ENCODE data around the gene SIGLEC8. TPM values are rescaled to one million over a fixed set of nuclear protein-coding genes. Genes with fewer than 3 reads are reported as not detected.
A peak's percentile ranks its signal among the peaks of the same experiment; 100 is the strongest.

SIGLEC8 gene
- total RNA-seq, 1 donor from 2014 or later, result not detected

DNA sequence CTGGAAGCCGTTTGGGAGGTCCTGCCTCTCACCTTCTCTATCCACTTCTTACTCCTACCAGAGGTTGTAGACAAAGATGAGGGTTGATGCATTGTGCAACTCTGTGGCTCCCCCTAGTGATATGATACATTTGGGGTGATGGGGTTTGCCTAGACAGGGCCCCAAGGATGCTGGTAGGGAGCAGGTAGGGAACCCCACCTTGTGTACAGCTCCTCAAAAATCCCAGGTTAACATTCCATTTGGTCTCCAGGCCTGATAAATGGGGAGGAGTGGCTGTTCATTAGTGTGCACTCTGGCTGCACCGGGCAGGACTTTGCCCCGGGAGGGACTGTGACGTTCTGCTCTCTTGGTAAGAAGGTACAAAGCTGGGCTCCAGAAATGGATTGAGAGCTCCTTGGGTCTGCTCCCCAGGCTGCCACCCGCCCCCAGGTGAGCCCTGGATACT lies 19.2 kb downstream of the SIGLEC8 start:
- TF ChIP-seq EZH2phosphoT487 (IDR thresholded peaks at IDR 0.05), result no peak
- TF ChIP-seq, protein P1, sequence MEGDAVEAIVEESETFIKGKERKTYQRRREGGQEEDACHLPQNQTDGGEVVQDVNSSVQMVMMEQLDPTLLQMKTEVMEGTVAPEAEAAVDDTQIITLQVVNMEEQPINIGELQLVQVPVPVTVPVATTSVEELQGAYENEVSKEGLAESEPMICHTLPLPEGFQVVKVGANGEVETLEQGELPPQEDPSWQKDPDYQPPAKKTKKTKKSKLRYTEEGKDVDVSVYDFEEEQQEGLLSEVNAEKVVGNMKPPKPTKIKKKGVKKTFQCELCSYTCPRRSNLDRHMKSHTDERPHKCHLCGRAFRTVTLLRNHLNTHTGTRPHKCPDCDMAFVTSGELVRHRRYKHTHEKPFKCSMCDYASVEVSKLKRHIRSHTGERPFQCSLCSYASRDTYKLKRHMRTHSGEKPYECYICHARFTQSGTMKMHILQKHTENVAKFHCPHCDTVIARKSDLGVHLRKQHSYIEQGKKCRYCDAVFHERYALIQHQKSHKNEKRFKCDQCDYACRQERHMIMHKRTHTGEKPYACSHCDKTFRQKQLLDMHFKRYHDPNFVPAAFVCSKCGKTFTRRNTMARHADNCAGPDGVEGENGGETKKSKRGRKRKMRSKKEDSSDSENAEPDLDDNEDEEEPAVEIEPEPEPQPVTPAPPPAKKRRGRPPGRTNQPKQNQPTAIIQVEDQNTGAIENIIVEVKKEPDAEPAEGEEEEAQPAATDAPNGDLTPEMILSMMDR (IDR thresholded peaks at IDR 0.05), result peak; percentile 43
- DNase-seq (ENCODE audit: low spot score), result peak; percentile 26
- Histone ChIP-seq H3K27ac (no peak overlapping the region), H3K79me2 (ENCODE audit: low read depth) (no peaks in the 10 kb centered on the region), H3K4me1 (no peaks in the 10 kb centered on the region), H3K9me3 (ENCODE audit: low read depth) (no peaks in the 10 kb centered on the region), H3F3A (ENCODE audit: low read depth) (no peaks in the 10 kb centered on the region), H3K4me2 (no peak overlapping the region), H4K20me1 (ENCODE audit: low read depth) (no peaks in the 10 kb centered on the region), H3K4me3 (no peak overlapping the region), H2AFZ (replicated peaks) (no peak overlapping the region), H3K9ac (no peak overlapping the region), H3K27me3 (no peaks in the 10 kb centered on the region), H3K36me3 (no peaks in the 10 kb centered on the region)
- no peak overlapping the region for H3K4me3 Mint-ChIP-seq
- H3K4me1 Mint-ChIP-seq, result no peaks in the 10 kb centered on the region
- peaks cover 8% of the 10 kb centered on the region for H3K27me3 Mint-ChIP-seq (ENCODE audit: insufficient read depth, low read depth)
- H3K9me3 Mint-ChIP-seq, result peaks cover 2% of the 10 kb centered on the region
- no peaks in the 10 kb centered on the region for H3K36me3 Mint-ChIP-seq
- no peak overlapping the region for H3K27ac Mint-ChIP-seq

DNA sequence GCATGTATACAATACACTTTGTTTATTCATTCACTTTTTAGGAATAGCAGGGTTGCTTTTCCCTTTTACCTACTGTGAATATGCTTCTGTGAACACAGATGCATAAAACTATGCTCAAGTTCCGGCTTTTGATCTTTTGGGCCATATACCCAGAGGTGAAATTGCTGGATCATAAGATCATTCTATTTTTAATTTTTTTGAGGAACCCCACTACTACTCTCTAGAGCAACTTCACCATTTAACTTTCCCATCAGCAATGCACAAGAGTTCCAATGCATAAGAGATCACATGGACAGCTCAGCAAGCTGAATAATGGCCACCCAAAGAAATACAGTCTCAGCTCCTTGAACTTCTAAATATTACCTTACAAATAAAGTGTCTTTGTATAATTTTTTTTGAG lies 23.8 kb downstream of the SIGLEC8 start:
- Histone ChIP-seq H3K4me1 (no peaks in the 10 kb centered on the region), H2AFZ (replicated peaks) (no peak overlapping the region), H3K27ac (no peak overlapping the region), H3K4me3 (no peak overlapping the region), H3K4me2 (no peak overlapping the region), H3K9ac (no peak overlapping the region), H3K79me2 (ENCODE audit: low read depth) (no peaks in the 10 kb centered on the region), H4K20me1 (ENCODE audit: low read depth) (no peaks in the 10 kb centered on the region), H3F3A (ENCODE audit: low read depth) (no peaks in the 10 kb centered on the region), H3K9me3 (ENCODE audit: low read depth) (no peaks in the 10 kb centered on the region), H3K36me3 (no peaks in the 10 kb centered on the region), H3K27me3 (peaks cover 7% of the 10 kb centered on the region)
- Mint-ChIP-seq H3K27ac (no peak overlapping the region), H3K36me3 (no peaks in the 10 kb centered on the region), H3K4me3 (no peak overlapping the region), H3K9me3 (no peaks in the 10 kb centered on the region), H3K4me1 (no peaks in the 10 kb centered on the region), H3K27me3 (ENCODE audit: insufficient read depth, low read depth) (peaks cover 8% of the 10 kb centered on the region)
- no peak for DNase-seq (ENCODE audit: low spot score)
- TF ChIP-seq, protein P1 (IDR thresholded peaks at IDR 0.05), result no peak
- TF ChIP-seq EZH2phosphoT487 (IDR thresholded peaks at IDR 0.05), result no peak
- no peak for TF ChIP-seq EZH2 (IDR thresholded peaks at IDR 0.05)

DNA sequence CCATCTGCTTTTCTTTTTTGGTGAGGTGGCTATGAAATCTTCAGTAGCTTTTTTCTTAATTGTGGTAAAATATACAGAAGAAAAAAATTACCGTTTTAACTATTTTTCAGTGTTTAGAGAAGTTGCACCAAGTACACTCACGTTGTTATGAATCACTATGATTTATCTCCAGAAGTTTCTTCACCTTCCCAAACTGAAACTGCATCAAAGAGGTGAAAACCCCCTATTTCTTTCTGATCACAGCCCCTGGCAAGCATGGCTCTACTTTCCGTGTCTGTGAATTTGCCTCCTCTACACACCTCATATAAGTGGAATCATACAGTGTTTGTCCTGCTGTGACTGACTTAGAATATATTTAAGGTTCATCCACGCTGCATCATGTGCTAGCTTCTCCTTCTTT lies 25.2 kb downstream of the SIGLEC8 start:
- H3K27me3 Mint-ChIP-seq (ENCODE audit: insufficient read depth, low read depth), result peaks cover 4% of the 10 kb centered on the region
- H3K36me3 Mint-ChIP-seq, result no peaks in the 10 kb centered on the region
- H4K20me1 ChIP-seq (ENCODE audit: low read depth), result no peaks in the 10 kb centered on the region
- H3K27ac ChIP-seq, result no peak overlapping the region
- no peak for TF ChIP-seq EZH2 (IDR thresholded peaks at IDR 0.05)
- TF ChIP-seq, protein P1 (IDR thresholded peaks at IDR 0.05), result no peak
- TF ChIP-seq EZH2phosphoT487 (IDR thresholded peaks at IDR 0.05), result no peak
- no peaks in the 10 kb centered on the region for H3K4me1 Mint-ChIP-seq
- no peaks in the 10 kb centered on the region for H3K4me1 ChIP-seq
- no peak overlapping the region for H2AFZ ChIP-seq (replicated peaks)
- no peak overlapping the region for H3K4me3 ChIP-seq
- no peaks in the 10 kb centered on the region for H3K9me3 Mint-ChIP-seq
- H3K27ac Mint-ChIP-seq, result no peak overlapping the region
- H3K79me2 ChIP-seq (ENCODE audit: low read depth), result no peaks in the 10 kb centered on the region
- H3F3A ChIP-seq (ENCODE audit: low read depth), result no peaks in the 10 kb centered on the region
- H3K4me2 ChIP-seq, result no peak overlapping the region
- H3K9ac ChIP-seq, result no peak overlapping the region
- H3K36me3 ChIP-seq, result no peaks in the 10 kb centered on the region
- DNase-seq (ENCODE audit: low spot score), result no peak
- no peak overlapping the region for H3K4me3 Mint-ChIP-seq
- no peaks in the 10 kb centered on the region for H3K9me3 ChIP-seq (ENCODE audit: low read depth)
- H3K27me3 ChIP-seq, result peaks cover 13% of the 10 kb centered on the region
